ENCODE data around the gene SERPINB2. TPM values are rescaled to one million over a fixed set of nuclear protein-coding genes. Genes with fewer than 3 reads are reported as not detected.

SERPINB2 gene
- total and polyA plus RNA-seq, 10 of the 15 experiments (the other 5 are each of a cell fraction or from before 2014, with no cell fraction given): 9.6 to 25.3 (median 14.0) TPM

GRCh38 chr18:63940008-63940407 is 52.5 kb downstream of the SERPINB2 start:
- no TSS peak for BruUV-seq (replicated peaks)
- H4K20me1 ChIP-seq (ENCODE audit: control insufficient read depth, insufficient read depth): no peaks in the 10 kb centered on the region
- in situ Hi-C loops (cut with MboI) (no loop called here), intact Hi-C loops (cut with micrococcal nuclease; ENCODE audit: unreplicated experiment) (no loop called here)
- SMC1A ChIA-PET (ENCODE audit: uncharacterized antibody, unreplicated experiment): interaction anchor here (1.4 kb wide), 1 partner anchor 116 kb away, joined by 3 read pairs; no protein-coding TSS in a partner anchor
- POLR2A ChIA-PET: no interaction called here
- no peak overlapping the region for H3K4me2 ChIP-seq (ENCODE audit: control insufficient read depth, insufficient read depth)
- no peak overlapping the region for H2AFZ ChIP-seq (ENCODE audit: control insufficient read depth, low read depth, low read length)
- RAD21 ChIA-PET (ENCODE audit: unreplicated experiment): no interaction called here
- 98% methylated on average over 8 of the region's 8 CpGs for WGBS (ENCODE audit: insufficient coverage, insufficient replicate concordance, low lambda C conversion rate, missing lambda C conversion rate)
- H3K79me2 ChIP-seq (ENCODE audit: control insufficient read depth, insufficient read depth, low read length): no peaks in the 10 kb centered on the region
- no peaks in the 10 kb centered on the region for H3K27me3 ChIP-seq (replicated peaks in 1 of 2; ENCODE audit: control insufficient read depth in 2 of 2, insufficient read depth in 2 of 2, low read length in 1 of 2)
- CTCF ChIA-PET: interaction anchor here (2.3 kb wide), 1 partner anchor 24 kb away, joined by 6 read pairs; no protein-coding TSS in a partner anchor
- H3K36me3 ChIP-seq (ENCODE audit: control insufficient read depth in 2 of 2, insufficient read depth in 2 of 2, low read length in 1 of 2): no peaks in the 10 kb centered on the region
- peaks cover 9% of the 10 kb centered on the region for H3K4me1 ChIP-seq (ENCODE audit: control insufficient read depth, insufficient read depth, low read length)
- FAIRE-seq: no peak
- no peaks in the 10 kb centered on the region for H3K9me3 ChIP-seq (replicated peaks; ENCODE audit: control insufficient read depth, insufficient read depth, low read length)
- TF ChIP-seq ZNF592 (IDR thresholded peaks at IDR 0.05) (no peak), IRF5 (IDR thresholded peaks at IDR 0.05; ENCODE audit: borderline replicate concordance) (no peak), MYB (IDR thresholded peaks at IDR 0.05; ENCODE audit: borderline replicate concordance, low read depth, low read length) (no peak), NBN (IDR thresholded peaks at IDR 0.05) (no peak), SMAD1 (IDR thresholded peaks at IDR 0.05; ENCODE audit: low read depth, partially characterized antibody) (no peak), SMC3 (IDR thresholded peaks at IDR 0.05; ENCODE audit: borderline replicate concordance, low read length) (no peak), NFYB (IDR thresholded peaks at IDR 0.05; ENCODE audit: insufficient read depth, low read depth, low read length) (no peak), TBL1XR1 (IDR thresholded peaks at IDR 0.05; ENCODE audit: low read depth, low read length) (no peak), ETV6 (conservative IDR thresholded peaks at IDR 0.05 in 1 of 2, IDR thresholded peaks at IDR 0.05 in 1 of 2; ENCODE audit: borderline replicate concordance in 1 of 2, low read depth in 1 of 2) (no peak), EP300 (IDR thresholded peaks at IDR 0.05; ENCODE audit: borderline replicate concordance in 1 of 2, control insufficient read depth in 1 of 2, low read depth in 2 of 2, low read length in 2 of 2) (no peak), STAT1 (conservative IDR thresholded peaks at IDR 0.05) (no peak), PKNOX1 (IDR thresholded peaks at IDR 0.05) (no peak), NKRF (conservative IDR thresholded peaks at IDR 0.05) (no peak), HDAC2 (IDR thresholded peaks at IDR 0.05) (no peak), EZH2 (IDR thresholded peaks at IDR 0.05; ENCODE audit: borderline replicate concordance, control insufficient read depth, low read depth, low read length) (no peak)
- H3K27ac ChIP-seq (ENCODE audit: control insufficient read depth, insufficient read depth): no peak overlapping the region
- ATAC-seq: no peak
- H3K4me3 ChIP-seq: no peak overlapping the region
- no peak for DNase-seq (ENCODE audit: low read depth, low spot score)
- no peak overlapping the region for H3K9ac ChIP-seq (ENCODE audit: control insufficient read depth, insufficient read depth, low read length)

Data from GM12878 (cell line).